ENCODE results near the gene RNF125. TPM values are rescaled to one million over a fixed set of nuclear protein-coding genes. Genes with fewer than 3 reads are reported as not detected.
A peak's percentile ranks its signal among the peaks of the same experiment; 100 is the strongest.

Gene RNF125
- total and polyA plus RNA-seq, 9 of the 15 experiments (the other 6 are each of a cell fraction or from before 2014, with no cell fraction given): 0.01 to 0.29 (median 0.07) TPM; not detected in 1

GRCh38 chr18:32091724-32092421 is 73.2 kb downstream of the RNF125 start, which contains the start of gene RNF138 (continued):
- TF ChIP-seq ARID3A (IDR thresholded peaks at IDR 0.05; ENCODE audit: borderline replicate concordance, low read depth, low read length) (no peak), RFX5 (IDR thresholded peaks at IDR 0.05; ENCODE audit: low read depth, low read length) (no peak), MXI1 (IDR thresholded peaks at IDR 0.05; ENCODE audit: low read depth, low read length) (no peak), ZNF263 (CRISPR knock-in tag; IDR thresholded peaks at IDR 0.05; ENCODE audit: borderline replicate concordance) (peak; percentile 71), C11orf30 (IDR thresholded peaks at IDR 0.05; ENCODE audit: low read depth) (peak; percentile 66), ASH1L (IDR thresholded peaks at IDR 0.05; ENCODE audit: borderline replicate concordance, low read depth, partially characterized antibody) (no peak), PRPF4 (IDR thresholded peaks at IDR 0.05; ENCODE audit: insufficient read depth, low read depth, low read length, poor library complexity, severe bottlenecking) (peak; percentile 76), RBFOX2 (IDR thresholded peaks at IDR 0.05; ENCODE audit: low read depth, low read length) (peak; percentile 93), ETV1 (tag; conservative IDR thresholded peaks at IDR 0.05; ENCODE audit: low read depth) (peak; percentile 50), PTRF (tag; IDR thresholded peaks at IDR 0.05) (no peak), POLR3A (IDR thresholded peaks at IDR 0.05; ENCODE audit: borderline replicate concordance, extremely low read depth, insufficient read depth, insufficient read length) (no peak), E4F1 (CRISPR knock-in tag; IDR thresholded peaks at IDR 0.05; ENCODE audit: borderline replicate concordance) (no peak), NR0B1 (IDR thresholded peaks at IDR 0.05; ENCODE audit: partially characterized antibody) (no peak), HLTF (IDR thresholded peaks at IDR 0.05) (no peak), MED1 (CRISPR knock-in tag; IDR thresholded peaks at IDR 0.05; ENCODE audit: borderline replicate concordance) (no peak), HMGXB4 (CRISPR knock-in tag; IDR thresholded peaks at IDR 0.05) (no peak), FOSL1 (tag; conservative IDR thresholded peaks at IDR 0.05) (0 out of 2 replicates have a peak, but pooled peaks have one; percentile 35), NR2C1 (IDR thresholded peaks at IDR 0.05) (no peak), NR2C1 (tag; IDR thresholded peaks at IDR 0.05) (no peak; the same call in 1 of the 2 replicates), HDGF (IDR thresholded peaks at IDR 0.05) (no peak), ZNF717 (CRISPR knock-in tag; IDR thresholded peaks at IDR 0.05) (no peak), DDX20 (tag; IDR thresholded peaks at IDR 0.05; ENCODE audit: low read depth) (no peak)
